Activated effector memory CD4-positive, alpha-beta T cell treated with anti-CD3 and anti-CD28 coated beads, Interleukin-2, amount 50 U/mL, for 16 hours (primary cell): Measurements from ENCODE around the gene RAB11FIP5.

Experiments
- DNase-seq: peaks from one replicate; pipeline ENCODE4 v3.0.0-alpha.2; 2020

The RAB11FIP5 gene

GRCh38 chr2:73082523-73083410 lies 30.0 kb downstream of the RAB11FIP5 start:
- DNase-seq, result no peak

DNA sequence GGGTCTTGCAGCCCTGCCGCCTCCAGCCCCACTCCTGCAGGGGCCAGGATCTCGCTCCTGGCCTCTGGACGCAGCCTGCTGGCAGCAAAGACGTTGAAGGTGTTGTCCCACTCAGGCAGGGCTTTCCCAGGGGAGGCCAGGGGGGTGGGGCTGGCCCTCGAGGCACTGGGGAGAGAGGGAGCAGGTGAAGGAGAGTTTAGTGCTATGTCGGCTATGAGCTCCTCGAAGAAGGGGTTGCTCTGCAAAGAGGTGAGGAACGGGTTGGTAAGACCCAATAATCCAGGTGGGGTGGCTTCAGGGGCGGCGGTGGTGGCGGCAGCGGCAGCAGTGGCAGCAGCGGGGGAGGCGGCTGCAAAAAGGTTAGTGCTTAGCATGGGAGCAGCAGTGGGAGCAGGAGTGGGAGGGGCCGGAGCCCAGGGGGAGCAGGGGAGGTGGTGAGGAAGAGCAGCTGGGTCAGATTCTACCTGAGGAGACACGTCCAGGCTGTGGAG lies 31.5 kb downstream of the RAB11FIP5 start:
- DNase-seq, result no peak

- no peak for DNase-seq
Observed at GRCh38 chr2:73080321-73081131, 32.2 kb downstream of the RAB11FIP5 start.

GRCh38 chr2:73079636-73080035 lies 33.1 kb downstream of the RAB11FIP5 start:
- no peak for DNase-seq

- DNase-seq, result no peak
Observed at GRCh38 chr2:73078457-73079411, 34.0 kb downstream of the RAB11FIP5 start.

DNA sequence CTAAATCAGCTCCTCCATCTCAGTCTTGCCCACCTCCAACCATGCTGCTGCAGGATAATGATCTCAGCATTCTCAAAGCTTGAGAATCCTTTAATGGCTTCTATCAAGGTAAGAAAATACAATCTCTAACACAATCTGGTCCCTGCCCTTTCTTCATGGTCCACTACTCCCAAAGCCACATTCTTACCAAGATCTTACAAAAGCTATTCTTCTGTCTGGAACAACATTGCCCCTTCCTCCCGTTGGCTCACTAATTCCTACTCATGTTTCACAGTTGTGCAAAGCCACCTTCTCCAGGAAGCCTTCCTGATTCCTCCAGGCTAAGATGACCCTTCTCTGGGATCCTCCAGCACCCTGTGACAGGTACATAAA lies 35.3 kb downstream of the RAB11FIP5 start:
- DNase-seq, result no peak

- no peak for DNase-seq
Observed at GRCh38 chr2:73076701-73077423, 35.9 kb downstream of the RAB11FIP5 start.

GRCh38 chr2:73075477-73076373 lies 37.0 kb downstream of the RAB11FIP5 start:
- DNase-seq, result peak; percentile 58

GRCh38 chr2:73074110-73075069 lies 38.4 kb downstream of the RAB11FIP5 start:
- DNase-seq, result peak; percentile 42

GRCh38 chr2:73072416-73072815 lies 40.3 kb downstream of the RAB11FIP5 start:
- DNase-seq, result no peak

- no peak for DNase-seq
Observed at GRCh38 chr2:73072129-73072395, 40.7 kb downstream of the RAB11FIP5 start.

DNA sequence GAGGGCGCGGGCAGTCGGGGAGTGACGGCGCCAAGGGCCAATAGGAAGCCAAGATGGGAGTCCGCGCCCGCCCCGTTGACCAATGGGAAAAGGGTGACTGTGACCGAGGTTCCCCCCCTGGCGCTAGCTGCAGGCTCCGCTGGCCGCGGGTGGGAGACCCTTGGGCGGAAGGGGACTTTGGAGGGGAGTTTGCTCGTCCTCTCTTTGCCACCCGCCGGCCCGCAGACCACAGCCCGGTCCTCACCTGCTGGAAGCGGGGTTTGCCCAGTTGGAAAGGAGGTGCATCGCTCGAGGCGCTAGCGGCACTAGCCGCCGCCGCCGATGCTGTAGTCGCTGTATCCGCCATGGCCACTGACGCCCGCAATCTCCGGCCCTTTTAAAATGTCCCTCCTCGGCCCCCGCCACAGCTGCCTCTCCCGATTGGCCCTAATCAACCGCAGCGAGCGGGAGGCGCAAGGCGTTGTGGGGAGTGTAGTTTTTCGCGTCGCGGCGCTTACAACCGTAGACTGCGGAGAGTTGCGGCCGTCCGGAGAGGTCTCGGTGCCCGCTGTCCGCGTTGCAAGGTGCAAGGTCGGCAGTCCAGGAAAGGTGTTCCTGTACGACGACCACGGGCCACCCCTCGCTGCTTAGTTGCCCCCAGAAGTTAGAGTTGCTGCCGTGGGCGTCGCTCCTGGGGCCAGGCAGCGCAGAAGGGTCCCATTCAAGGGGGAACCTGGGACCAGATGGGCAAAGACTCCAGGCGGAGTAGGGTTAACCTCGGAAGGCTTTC lies 41.2 kb downstream of the RAB11FIP5 start, which contains the start of gene SFXN5:
SFXN5 (minus strand) TSS at position 353 of the 769 bp plus-strand sequence; CDS start at position 346, 7 bp downstream.
- DNase-seq, result peak; percentile 97

DNA sequence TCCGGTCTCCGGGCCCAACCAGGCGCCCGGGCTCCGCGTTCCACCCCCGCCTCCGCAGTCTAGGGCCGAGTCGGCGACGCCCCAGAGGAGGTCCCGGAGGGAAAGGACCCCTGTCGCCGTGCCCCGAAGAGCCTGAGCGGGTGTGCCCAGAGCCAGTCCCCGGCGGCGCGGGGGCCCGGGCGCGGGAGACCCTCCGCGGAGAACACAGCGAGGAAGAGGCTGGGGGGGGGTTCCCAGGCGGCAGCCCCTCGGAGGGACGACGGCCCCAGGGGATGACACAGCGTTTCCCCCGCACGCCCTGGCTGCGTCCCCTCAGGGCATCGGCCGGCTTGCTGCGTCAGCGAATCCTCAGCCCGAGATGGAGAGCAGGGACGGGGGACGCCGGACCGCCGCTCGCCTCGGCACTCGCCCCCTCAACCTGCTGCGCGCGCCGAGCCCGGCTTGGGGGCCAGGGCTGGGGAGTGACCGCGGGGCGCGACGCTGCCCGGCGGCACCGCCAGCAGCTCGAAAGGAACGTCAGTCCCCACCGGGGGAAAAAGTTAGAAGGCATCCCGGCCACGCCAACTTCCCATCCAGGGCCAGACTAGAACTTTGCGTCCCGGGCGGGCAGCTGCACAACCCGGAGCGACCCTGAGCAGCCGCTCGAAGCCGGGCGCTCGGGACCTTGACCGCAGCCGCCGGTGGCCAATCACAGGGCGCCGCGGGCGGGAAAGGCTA lies 41.9 kb downstream of the RAB11FIP5 start:
- peak; percentile 80 for DNase-seq

DNA sequence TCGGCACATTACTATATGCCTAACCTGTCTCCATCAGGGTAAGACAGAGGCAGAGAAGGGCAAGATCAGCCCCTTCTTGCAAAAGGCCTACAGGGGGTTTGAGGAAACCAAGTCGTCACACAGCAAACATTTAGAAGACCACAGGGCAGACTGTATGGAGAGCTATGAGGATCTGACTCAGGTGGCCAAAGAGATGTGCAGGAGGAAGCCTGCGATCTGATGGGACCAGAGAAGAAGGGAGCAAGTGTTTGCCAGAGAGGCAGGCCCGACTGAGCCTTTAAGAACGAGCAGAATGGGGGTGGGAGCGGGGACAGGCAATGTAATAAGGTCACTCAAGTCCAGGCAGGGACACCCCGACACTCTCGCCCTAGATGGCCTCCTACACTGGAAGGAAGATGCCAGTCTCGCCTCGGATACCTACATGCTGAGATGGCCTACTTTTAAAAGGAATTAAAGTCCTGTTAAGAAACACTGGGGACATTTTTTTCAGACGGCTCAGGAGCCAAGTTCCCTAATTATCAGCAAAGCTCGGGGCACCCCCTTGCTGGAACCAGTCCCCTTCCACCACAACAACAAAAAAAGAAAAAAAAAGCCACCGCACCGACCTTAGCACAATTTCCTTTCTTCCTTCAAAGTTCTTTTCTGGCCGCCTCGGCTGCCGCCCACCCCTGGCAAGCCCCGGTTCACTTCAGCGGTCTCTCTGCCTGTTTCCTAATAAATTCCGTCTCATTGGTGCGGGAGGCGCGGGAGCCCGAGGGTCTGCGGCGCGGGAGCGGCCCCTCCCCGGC lies 42.7 kb downstream of the RAB11FIP5 start:
- DNase-seq, result no peak

- DNase-seq, result peak; percentile 42
Observed at GRCh38 chr2:73069041-73069854, 43.5 kb downstream of the RAB11FIP5 start.

- no peak for DNase-seq
Observed at GRCh38 chr2:73068147-73068546, 44.6 kb downstream of the RAB11FIP5 start.
